GM18870 (cell line): Measurements from ENCODE around the gene ABCA3.
A peak's percentile ranks its signal among the peaks of the same experiment; 100 is the strongest.
"Not testable (repeated sequence)": the region's sequence is repeated elsewhere in the genome, so short reads cannot be mapped to it uniquely, and the experiment has no call there.

Source experiments
- ATAC-seq: cut with Tn5 transposase; IDR thresholded peaks from one replicate; pipeline ENCODE4 v1.9.1; 2021; ENCODE audit warnings: moderate library complexity; ENCODE audit not compliant: unreplicated experiment

The ABCA3 gene

GRCh38 chr16:2258530-2258929 is 82.0 kb downstream of the ABCA3 start:
- not testable (repeated sequence) for ATAC-seq

GRCh38 chr16:2257726-2258125 is 82.8 kb downstream of the ABCA3 start:
- ATAC-seq: no peak

GRCh38 chr16:2256531-2257140 is 83.9 kb downstream of the ABCA3 start:
- ATAC-seq: no peak

GRCh38 chr16:2253293-2253692 is 87.2 kb downstream of the ABCA3 start:
- no peak for ATAC-seq

- ATAC-seq: no peak
These were observed 87.8 kb downstream of the ABCA3 start for GRCh38 chr16:2252806-2253148.

GRCh38 chr16:2251296-2252111 is 89.0 kb downstream of the ABCA3 start, which contains the start of gene ECI1:
Gene ECI1 (minus strand): TSS chr16:2251587. CDS start chr16:2251566, 21 bp downstream.
- ATAC-seq: peak; percentile 69

GRCh38 chr16:2250652-2251295 is 89.8 kb downstream of the ABCA3 start:
- no peak for ATAC-seq

- ATAC-seq: no peak
These were observed 94.1 kb downstream of the ABCA3 start for GRCh38 chr16:2246301-2246885.

- ATAC-seq: no peak
These were observed 95.4 kb downstream of the ABCA3 start for GRCh38 chr16:2244926-2245795.

- no peak for ATAC-seq
These were observed 96.2 kb downstream of the ABCA3 start for GRCh38 chr16:2244301-2244700.

- ATAC-seq: no peak
These were observed 96.7 kb downstream of the ABCA3 start for GRCh38 chr16:2243781-2244180.

- no peak for ATAC-seq
These were observed 97.4 kb downstream of the ABCA3 start for GRCh38 chr16:2243031-2243528.

- ATAC-seq: no peak
These were observed 97.9 kb downstream of the ABCA3 start for GRCh38 chr16:2242598-2242997.

GRCh38 chr16:2240331-2240730 is 100.2 kb downstream of the ABCA3 start:
- ATAC-seq: not testable (repeated sequence)

GRCh38 chr16:2238838-2239675 is 101.5 kb downstream of the ABCA3 start:
- ATAC-seq: no peak

- no peak for ATAC-seq
These were observed 102.2 kb downstream of the ABCA3 start for GRCh38 chr16:2238150-2238837.

- ATAC-seq: no peak
These were observed 102.9 kb downstream of the ABCA3 start for GRCh38 chr16:2237493-2238149.

GRCh38 chr16:2237102-2237482 is 103.4 kb downstream of the ABCA3 start:
- no peak for ATAC-seq
